ENCODE data around the gene GSTM4.

DNA sequence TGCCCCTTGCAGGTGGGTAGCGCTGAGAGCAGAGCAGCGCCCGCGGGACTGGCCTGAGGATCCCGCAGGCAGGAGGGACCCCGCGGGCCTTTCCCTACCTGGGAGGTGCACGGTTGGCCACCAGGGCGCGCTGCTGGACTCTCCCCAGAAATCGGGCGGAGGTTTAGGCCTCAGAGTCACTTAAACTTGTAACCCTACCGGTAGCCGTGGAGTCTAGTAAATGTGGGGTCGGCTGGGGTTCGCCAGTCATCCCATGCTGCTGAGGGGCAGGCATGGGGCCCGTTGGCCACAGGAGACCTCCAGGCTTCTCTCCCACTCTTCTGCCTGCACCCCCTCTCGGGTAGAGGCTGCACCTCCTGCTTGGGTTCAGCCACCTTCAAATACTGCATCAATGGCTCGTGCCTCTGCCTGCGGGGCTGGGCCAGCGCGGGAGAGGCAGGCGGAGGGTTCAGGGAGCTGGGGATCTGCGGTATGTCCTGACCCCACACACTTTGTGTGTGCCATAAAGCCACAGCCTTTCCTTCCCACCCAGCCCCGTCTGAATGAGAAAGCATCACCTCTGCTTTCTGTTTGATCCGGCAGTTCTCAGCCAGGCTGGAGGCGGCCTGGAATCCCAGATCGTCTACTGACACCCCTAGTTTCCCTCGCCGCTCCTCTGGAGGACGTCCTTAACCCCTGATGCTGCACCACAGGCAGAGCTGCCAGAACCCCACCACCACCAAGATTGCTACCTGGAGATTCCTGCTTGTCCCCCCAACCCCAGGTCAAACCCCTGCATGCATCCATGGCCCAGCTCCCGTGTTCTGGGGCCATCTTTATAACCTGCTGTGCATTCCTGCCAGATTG, 12.3 kb upstream of the GSTM4 start:
- TF ChIP-seq CTCF (conservative IDR thresholded peaks at IDR 0.05; ENCODE audit: low read length) (peak; percentile 82), EZH2phosphoT487 (IDR thresholded peaks at IDR 0.05; ENCODE audit: borderline replicate concordance) (no peak)

Data from Loucy (cell line).